Activated CD4-positive, alpha-beta T cell treated with anti-CD3 and anti-CD28 coated beads, Interleukin-2, Interleukin-6, amounts not matched to agents 100 ng/mL and 50 ng/mL, durations not matched to agents 16 hours and 8 hours (primary cell): Measurements from ENCODE around the gene KANSL3.
A peak's percentile ranks its signal among the peaks of the same experiment; 100 is the strongest.
"Not testable (repeated sequence)": the region's sequence is repeated elsewhere in the genome, so short reads cannot be mapped to it uniquely, and the experiment has no call there.

Experiments used
- DNase-seq: peaks from one replicate; pipeline ENCODE4 v3.0.0-alpha.2; 2020

Gene KANSL3

GRCh38 chr2:96601382-96602292 lies 36.5 kb downstream of the KANSL3 start:
- peak; percentile 57 for DNase-seq

- no peak for DNase-seq
Observed at GRCh38 chr2:96599941-96600340, 38.2 kb downstream of the KANSL3 start.

DNA sequence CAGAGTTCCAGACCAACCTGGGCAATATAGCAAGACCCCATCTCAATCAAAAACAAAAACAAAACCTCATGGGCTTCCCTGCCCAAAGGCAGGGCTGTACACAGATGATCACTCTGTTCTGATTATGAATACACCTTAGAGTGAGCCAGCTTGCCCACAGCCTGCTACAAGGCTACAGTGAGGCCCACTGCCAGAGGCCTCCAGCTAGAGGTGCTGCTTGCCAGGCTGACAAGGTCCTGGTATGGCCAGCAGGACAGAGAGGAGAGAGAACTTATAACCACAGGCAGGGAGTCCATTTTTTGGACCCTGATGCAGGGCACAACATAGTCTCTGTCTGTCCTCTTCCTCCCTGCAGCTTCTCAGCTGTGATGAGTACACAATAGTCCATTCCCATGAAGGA lies 41.5 kb downstream of the KANSL3 start:
- DNase-seq: no peak

- peak; percentile 62 for DNase-seq
Observed at GRCh38 chr2:96594691-96595152, 43.4 kb downstream of the KANSL3 start.

DNA sequence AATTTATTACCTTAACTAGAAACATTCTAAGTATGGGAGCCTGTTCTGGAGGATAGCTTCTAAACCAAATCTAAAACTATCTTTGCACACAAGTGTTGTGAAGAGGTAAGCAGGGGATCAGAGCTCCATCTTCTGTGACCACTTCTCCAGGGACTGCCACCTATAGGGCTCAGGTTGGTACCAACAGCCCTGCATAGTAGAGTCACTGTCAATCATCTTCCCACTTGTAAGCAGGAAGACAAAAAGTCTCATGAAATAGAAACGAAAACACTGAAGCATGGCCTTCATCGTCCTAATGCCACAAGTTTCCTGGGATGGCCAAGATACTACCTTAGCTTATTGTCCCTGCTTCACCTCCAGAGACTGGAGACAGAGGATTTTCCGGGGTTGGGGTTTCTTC lies 43.8 kb downstream of the KANSL3 start:
- DNase-seq: no peak

GRCh38 chr2:96591494-96591893 lies 46.6 kb downstream of the KANSL3 start:
- DNase-seq: no peak

DNA sequence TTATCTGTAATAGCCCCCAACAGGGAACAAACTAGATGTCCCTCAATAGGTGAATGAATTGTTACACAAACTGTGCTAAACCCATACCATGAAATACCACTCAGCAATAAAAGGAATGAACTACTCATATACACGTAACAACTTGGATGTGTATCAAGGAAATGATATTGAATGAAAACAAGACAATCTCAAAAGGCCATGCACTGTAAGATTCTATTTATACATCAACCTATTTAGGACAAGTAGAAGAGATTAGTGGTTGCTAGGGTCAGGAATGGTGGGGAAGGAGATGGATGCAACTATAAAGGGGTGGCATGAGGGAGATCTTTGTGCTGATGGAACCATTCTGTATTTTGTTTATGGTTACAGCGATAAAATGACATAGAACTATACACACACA lies 47.1 kb downstream of the KANSL3 start:
- no peak for DNase-seq

- DNase-seq: no peak
Observed at GRCh38 chr2:96587843-96588242, 50.3 kb downstream of the KANSL3 start.

GRCh38 chr2:96584017-96584416 lies 54.1 kb downstream of the KANSL3 start:
- no peak for DNase-seq

- DNase-seq: peak; percentile 39
Observed at GRCh38 chr2:96580771-96581170, 57.3 kb downstream of the KANSL3 start.

GRCh38 chr2:96579422-96579821 lies 58.7 kb downstream of the KANSL3 start:
- DNase-seq: no peak

DNA sequence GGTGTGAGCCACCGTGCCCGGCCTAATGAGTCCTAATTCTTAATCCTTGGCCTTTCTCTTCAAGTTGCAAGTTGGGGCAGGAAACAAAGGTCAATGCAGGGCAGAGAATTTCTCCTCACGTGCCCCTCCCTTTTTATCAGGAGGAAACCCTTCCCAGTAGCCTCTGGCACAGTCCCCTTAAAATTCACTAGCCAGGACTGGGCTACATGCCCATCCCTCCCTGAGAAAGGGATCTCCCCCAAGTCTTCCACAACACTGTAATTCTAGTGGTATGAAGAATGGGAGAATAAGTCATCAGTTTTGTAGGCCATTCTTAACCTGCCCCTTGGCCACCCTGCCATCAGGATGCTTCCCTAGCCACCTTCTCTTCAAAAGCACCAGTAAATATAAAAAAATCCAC lies 59.4 kb downstream of the KANSL3 start:
- DNase-seq: no peak

DNA sequence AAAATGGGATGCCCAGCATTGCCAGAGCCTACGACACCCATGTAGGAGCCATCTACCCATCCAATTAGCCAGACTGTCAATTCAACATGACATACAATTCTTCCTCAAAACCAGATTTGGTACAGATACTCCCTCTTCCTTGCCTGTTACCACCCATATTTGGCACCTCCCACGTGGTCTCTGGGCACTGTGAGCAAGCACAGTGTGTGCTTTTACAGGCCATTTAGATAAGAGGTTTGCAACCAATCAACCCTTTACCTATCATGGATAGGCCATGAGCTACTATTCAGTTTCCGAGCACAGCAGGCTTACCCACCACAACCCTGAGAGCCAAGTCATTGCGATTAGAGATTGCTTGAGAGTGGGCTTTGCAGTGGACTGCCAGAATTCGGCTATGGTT lies 60.6 kb downstream of the KANSL3 start:
- no peak for DNase-seq

- no peak for DNase-seq
Observed at GRCh38 chr2:96575785-96576456, 62.2 kb downstream of the KANSL3 start.

DNA sequence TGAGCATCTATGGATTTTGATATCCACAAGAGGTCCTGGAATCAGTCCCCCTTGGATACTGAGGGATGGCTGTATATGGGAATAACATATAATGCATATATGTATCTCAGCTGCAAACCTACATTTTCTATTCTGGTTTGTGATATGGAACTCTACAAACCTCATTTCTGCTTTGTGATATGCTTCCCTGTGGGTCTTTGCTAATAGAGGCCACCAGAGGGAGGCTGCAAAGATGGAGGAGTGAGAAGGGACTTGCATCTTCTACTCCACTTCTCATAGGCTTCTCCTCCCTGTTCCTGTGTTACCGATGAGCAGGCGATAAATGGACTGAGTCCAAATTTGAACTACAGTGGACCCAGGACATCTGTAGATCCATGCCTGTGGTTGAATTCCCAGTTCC lies 63.7 kb downstream of the KANSL3 start:
- DNase-seq: no peak

GRCh38 chr2:96568094-96568493 lies 70.0 kb downstream of the KANSL3 start:
- no peak for DNase-seq

DNA sequence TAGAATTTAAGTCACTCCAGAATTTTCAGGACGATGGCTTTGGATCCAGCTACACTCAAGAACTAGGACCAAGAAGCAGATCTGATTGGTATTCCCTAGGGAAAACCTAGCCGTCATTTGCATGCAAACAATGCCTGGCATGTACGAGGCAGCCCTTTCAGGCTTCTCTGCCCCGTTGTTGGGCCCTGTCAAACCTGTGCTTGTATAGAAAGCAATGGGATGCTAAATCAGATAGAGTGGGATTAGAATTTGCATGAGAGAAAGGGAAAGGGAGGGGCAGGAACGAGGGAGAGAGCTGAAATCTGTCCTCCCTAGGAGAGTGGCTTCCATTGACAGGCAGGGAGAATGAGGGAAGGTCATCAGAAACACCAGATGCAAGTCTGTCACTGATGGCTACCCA lies 73.0 kb downstream of the KANSL3 start:
- no peak for DNase-seq

- DNase-seq: no peak
Observed at GRCh38 chr2:96564563-96564962, 73.5 kb downstream of the KANSL3 start.

GRCh38 chr2:96564026-96564425 lies 74.1 kb downstream of the KANSL3 start:
- no peak for DNase-seq

DNA sequence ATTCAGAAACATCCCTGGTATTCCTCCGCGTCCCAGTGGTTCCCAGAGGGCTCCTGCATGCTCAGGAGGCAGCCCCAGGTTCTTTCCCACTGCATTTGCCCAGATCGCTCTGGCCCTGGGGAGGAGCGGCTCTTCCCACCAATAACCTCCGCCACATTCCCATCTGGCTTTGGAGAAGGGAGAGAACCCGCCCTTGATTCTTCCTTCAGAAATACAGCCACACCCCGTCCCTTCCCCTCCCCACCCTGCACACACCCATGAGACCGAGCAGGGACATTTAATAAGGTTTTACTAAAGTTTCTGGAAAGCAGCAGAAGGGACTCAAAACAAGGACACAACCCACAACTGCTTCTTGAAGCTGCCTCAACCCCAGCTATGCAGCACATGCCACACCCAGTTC lies 79.6 kb downstream of the KANSL3 start:
- DNase-seq: no peak

- no peak for DNase-seq
Observed at GRCh38 chr2:96558061-96558460, 80.1 kb downstream of the KANSL3 start.

- not testable (repeated sequence) for DNase-seq
Observed at GRCh38 chr2:96557421-96557820, 80.7 kb downstream of the KANSL3 start.

GRCh38 chr2:96556441-96557330 lies 81.4 kb downstream of the KANSL3 start:
- peak; percentile 82 for DNase-seq
